ENCODE measurements around the gene SLC2A13. TPM values are rescaled to one million over a fixed set of nuclear protein-coding genes. Genes with fewer than 3 reads are reported as not detected.

SLC2A13 gene
- total RNA-seq, 1 experiment from 2014 or later, result 7.0 TPM

- H2BK5ac ChIP-seq (ENCODE audit: insufficient read length, low read length), result no peak overlapping the region
- no peaks in the 10 kb centered on the region for H3K79me1 ChIP-seq (ENCODE audit: insufficient read depth, low read depth, low read length, poor library complexity, severe bottlenecking)
- no peak overlapping the region for H3K4me2 ChIP-seq (ENCODE audit: insufficient read depth, insufficient read length, low read length)
- no peak overlapping the region for H4K91ac ChIP-seq (ENCODE audit: insufficient read length, low read depth, low read length)
- no peak overlapping the region for H4K8ac ChIP-seq (replicated peaks; ENCODE audit: insufficient read length, low read depth, low read length)
- H3K18ac ChIP-seq (ENCODE audit: insufficient read length, low read depth, low read length), result no peak overlapping the region
- no peak overlapping the region for H2BK12ac ChIP-seq (ENCODE audit: insufficient read length, low read depth, low read length)
- H2AK5ac ChIP-seq (ENCODE audit: insufficient read length, low read length), result no peak overlapping the region
- no peak overlapping the region for H3K4ac ChIP-seq (ENCODE audit: low read depth, low read length)
- Mint-ChIP-seq H3K4me3 (no peak overlapping the region), H3K9me3 (peaks cover 3 to 9% of the 10 kb centered on the region in 2 experiments; a peak in 3 of 5 replicates), H3K4me1 (peaks cover 6 to 7% of the 10 kb centered on the region in 2 experiments; a peak in 3 of 4 replicates), H3K36me3 (ENCODE audit: insufficient read depth in 1 of 3, low read depth in 3 of 3) (peaks cover 5 to 6% (median 5%) of the 10 kb centered on the region in 3 experiments; a peak in 4 of 7 replicates), H3K27me3 (ENCODE audit: low read depth) (no peaks in the 10 kb centered on the region), H3K27ac (no peak overlapping the region)
- H3K23ac ChIP-seq (ENCODE audit: insufficient read length, low read depth, low read length), result no peak overlapping the region
- H2BK20ac ChIP-seq (ENCODE audit: low read depth, low read length, poor library complexity, severe bottlenecking), result no peak overlapping the region
- DNase-seq, result no peak
- WGBS (ENCODE audit: extremely low coverage, insufficient read length, low lambda C conversion rate), result no CpG with 5 or more reads among the region's 1 CpG
- no peaks in the 10 kb centered on the region for H3K9me3 ChIP-seq (ENCODE audit: control insufficient read depth, low read depth, low read length)
- H4K5ac ChIP-seq (ENCODE audit: insufficient read length, low read depth, low read length), result no peak overlapping the region
- no peak overlapping the region for H3K56ac ChIP-seq (ENCODE audit: insufficient read length, low read depth, low read length)
- H2AFZ ChIP-seq (ENCODE audit: low read length), result no peak overlapping the region
- H4K20me1 ChIP-seq (ENCODE audit: control insufficient read depth, insufficient read depth, insufficient read length), result no peaks in the 10 kb centered on the region
- H3K4me1 ChIP-seq (ENCODE audit: insufficient read depth, low read length), result no peaks in the 10 kb centered on the region; the same call in none of the 2 replicates
- no peaks in the 10 kb centered on the region for H3K27me3 ChIP-seq (ENCODE audit: insufficient read depth, low read length)
- no peak overlapping the region for H3K14ac ChIP-seq (ENCODE audit: insufficient read depth, low read length)
- no peak overlapping the region for H3K9ac ChIP-seq (ENCODE audit: extremely low read depth, insufficient read length, low read length)
- H2BK15ac ChIP-seq (ENCODE audit: low read depth, low read length), result no peak overlapping the region
- TF ChIP-seq, protein P1, sequence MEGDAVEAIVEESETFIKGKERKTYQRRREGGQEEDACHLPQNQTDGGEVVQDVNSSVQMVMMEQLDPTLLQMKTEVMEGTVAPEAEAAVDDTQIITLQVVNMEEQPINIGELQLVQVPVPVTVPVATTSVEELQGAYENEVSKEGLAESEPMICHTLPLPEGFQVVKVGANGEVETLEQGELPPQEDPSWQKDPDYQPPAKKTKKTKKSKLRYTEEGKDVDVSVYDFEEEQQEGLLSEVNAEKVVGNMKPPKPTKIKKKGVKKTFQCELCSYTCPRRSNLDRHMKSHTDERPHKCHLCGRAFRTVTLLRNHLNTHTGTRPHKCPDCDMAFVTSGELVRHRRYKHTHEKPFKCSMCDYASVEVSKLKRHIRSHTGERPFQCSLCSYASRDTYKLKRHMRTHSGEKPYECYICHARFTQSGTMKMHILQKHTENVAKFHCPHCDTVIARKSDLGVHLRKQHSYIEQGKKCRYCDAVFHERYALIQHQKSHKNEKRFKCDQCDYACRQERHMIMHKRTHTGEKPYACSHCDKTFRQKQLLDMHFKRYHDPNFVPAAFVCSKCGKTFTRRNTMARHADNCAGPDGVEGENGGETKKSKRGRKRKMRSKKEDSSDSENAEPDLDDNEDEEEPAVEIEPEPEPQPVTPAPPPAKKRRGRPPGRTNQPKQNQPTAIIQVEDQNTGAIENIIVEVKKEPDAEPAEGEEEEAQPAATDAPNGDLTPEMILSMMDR (conservative IDR thresholded peaks at IDR 0.05), result no peak
- no peak overlapping the region for H2BK120ac ChIP-seq (ENCODE audit: low read depth, low read length, poor library complexity, severe bottlenecking)
- H3T11ph ChIP-seq (ENCODE audit: low read length), result no peak overlapping the region
- H3K27ac ChIP-seq (ENCODE audit: insufficient read length, low read depth, low read length), result no peak overlapping the region
- no peaks in the 10 kb centered on the region for H3K23me2 ChIP-seq (ENCODE audit: insufficient read length, low read depth, low read length, poor library complexity, severe bottlenecking)
- H3K79me2 ChIP-seq (ENCODE audit: insufficient read depth, low read length), result no peaks in the 10 kb centered on the region; the same call in 1 of the 2 replicates
Observed at GRCh38 chr12:39972119-39972518, 133.8 kb downstream of the SLC2A13 start.
